ENCODE measurements around the gene DMAC2L. TPM values are rescaled to one million over a fixed set of nuclear protein-coding genes. Genes with fewer than 3 reads are reported as not detected.

The DMAC2L gene
- total RNA-seq, 2 experiments from 2014 or later, result 13.8 to 33.0 TPM

DNA sequence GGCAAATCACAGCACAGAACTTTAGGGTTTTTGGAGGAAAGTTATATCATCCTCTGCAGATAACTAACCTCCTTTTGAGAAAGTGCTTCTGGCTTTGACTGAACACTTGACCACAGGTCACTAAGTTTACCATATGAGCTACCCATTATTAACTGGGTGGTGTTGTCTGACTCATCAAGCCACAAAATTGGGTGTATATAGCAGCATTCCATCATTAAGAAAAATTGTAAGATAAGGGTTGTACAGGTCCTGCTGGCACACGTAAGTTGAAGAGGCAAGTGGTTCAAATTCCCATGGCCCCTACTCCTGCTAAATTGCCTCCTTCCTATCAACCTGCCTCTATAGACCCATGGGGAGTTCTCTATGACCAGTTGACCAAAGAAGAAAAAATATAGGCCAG lies 39.6 kb upstream of the DMAC2L start:
- Histone ChIP-seq H3K4me2 (ENCODE audit: low read length) (no peak overlapping the region), H3K4me3 (ENCODE audit: low read depth, low read length, poor library complexity, severe bottlenecking) (no peak overlapping the region), H3K9me2 (ENCODE audit: insufficient read depth, low read length) (no peaks in the 10 kb centered on the region), H3K79me2 (ENCODE audit: insufficient read depth, low read depth, low read length) (no peaks in the 10 kb centered on the region), H3K9me3 (ENCODE audit: low read length) (no peaks in the 10 kb centered on the region), H2AFZ (ENCODE audit: low read length) (no peak overlapping the region), H4K20me1 (ENCODE audit: insufficient read depth, low read length) (no peaks in the 10 kb centered on the region), H3K4me1 (ENCODE audit: insufficient read depth, low read length, poor library complexity, severe bottlenecking) (no peaks in the 10 kb centered on the region), H3K27ac (ENCODE audit: low read depth, low read length, poor library complexity, severe bottlenecking) (no peak overlapping the region), H3K36me3 (ENCODE audit: insufficient read depth, low read length) (0 out of 2 replicates have a peak, but pooled peaks cover 3% of the 10 kb centered on the region)
- no peak for DNase-seq (ENCODE audit: low spot score)
- TF ChIP-seq EZH2phosphoT487 (IDR thresholded peaks at IDR 0.05; ENCODE audit: borderline replicate concordance, low read depth, low read length), result no peak
- TF ChIP-seq, protein P1, sequence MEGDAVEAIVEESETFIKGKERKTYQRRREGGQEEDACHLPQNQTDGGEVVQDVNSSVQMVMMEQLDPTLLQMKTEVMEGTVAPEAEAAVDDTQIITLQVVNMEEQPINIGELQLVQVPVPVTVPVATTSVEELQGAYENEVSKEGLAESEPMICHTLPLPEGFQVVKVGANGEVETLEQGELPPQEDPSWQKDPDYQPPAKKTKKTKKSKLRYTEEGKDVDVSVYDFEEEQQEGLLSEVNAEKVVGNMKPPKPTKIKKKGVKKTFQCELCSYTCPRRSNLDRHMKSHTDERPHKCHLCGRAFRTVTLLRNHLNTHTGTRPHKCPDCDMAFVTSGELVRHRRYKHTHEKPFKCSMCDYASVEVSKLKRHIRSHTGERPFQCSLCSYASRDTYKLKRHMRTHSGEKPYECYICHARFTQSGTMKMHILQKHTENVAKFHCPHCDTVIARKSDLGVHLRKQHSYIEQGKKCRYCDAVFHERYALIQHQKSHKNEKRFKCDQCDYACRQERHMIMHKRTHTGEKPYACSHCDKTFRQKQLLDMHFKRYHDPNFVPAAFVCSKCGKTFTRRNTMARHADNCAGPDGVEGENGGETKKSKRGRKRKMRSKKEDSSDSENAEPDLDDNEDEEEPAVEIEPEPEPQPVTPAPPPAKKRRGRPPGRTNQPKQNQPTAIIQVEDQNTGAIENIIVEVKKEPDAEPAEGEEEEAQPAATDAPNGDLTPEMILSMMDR (conservative IDR thresholded peaks at IDR 0.05; ENCODE audit: low read length), result no peak
- POLR2A ChIA-PET, result interaction anchor here (0.6 kb wide), 1 partner anchor 1801 kb away, joined by 4 read pairs; no protein-coding TSS in a partner anchor
- CTCF ChIA-PET (ENCODE audit: unreplicated experiment), result no interaction called here
- no TSS peak for BruUV-seq (replicated peaks)
- intact Hi-C loops (cut with micrococcal nuclease; ENCODE audit: unreplicated experiment), result no loop called here

DNA sequence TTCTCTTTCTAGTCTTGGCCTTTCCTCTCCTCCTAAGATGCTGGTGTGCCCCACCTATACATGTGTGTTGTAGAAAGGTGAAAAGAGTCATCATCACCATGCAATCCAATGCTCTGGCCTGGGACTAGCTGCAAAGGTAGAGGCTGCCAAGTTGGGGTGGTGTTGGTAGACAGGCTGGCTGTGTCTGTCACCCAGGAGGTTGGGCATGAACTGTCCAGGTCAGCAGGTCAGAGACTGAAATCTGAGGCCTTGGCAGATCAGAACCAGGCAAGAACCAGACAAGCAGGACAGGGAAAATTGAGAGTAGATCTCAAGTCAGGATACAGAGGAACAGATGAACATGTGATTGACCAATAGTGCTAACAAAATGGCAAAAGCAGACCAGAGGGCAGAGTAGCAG lies 26.3 kb upstream of the DMAC2L start:
- Histone ChIP-seq H3K9me2 (ENCODE audit: insufficient read depth, low read length) (no peaks in the 10 kb centered on the region), H3K4me3 (ENCODE audit: low read depth, low read length, poor library complexity, severe bottlenecking) (no peak overlapping the region), H3K79me2 (ENCODE audit: insufficient read depth, low read depth, low read length) (no peaks in the 10 kb centered on the region), H3K4me2 (ENCODE audit: low read length) (no peak overlapping the region), H3K9me3 (ENCODE audit: low read length) (peaks cover 4% of the 10 kb centered on the region; the same call in 1 of the 2 replicates), H3K4me1 (ENCODE audit: insufficient read depth, low read length, poor library complexity, severe bottlenecking) (no peaks in the 10 kb centered on the region), H2AFZ (ENCODE audit: low read length) (no peak overlapping the region), H3K27ac (ENCODE audit: low read depth, low read length, poor library complexity, severe bottlenecking) (no peak overlapping the region), H4K20me1 (ENCODE audit: insufficient read depth, low read length) (no peaks in the 10 kb centered on the region), H3K36me3 (ENCODE audit: insufficient read depth, low read length) (peaks cover 5% of the 10 kb centered on the region)
- BruUV-seq (replicated peaks), result no TSS peak
- ChIA-PET POLR2A (no interaction called here), CTCF (ENCODE audit: unreplicated experiment) (no interaction called here)
- no peak for DNase-seq (ENCODE audit: low spot score)
- TF ChIP-seq, protein P1 (conservative IDR thresholded peaks at IDR 0.05; ENCODE audit: low read length), result no peak
- TF ChIP-seq EZH2phosphoT487 (IDR thresholded peaks at IDR 0.05; ENCODE audit: borderline replicate concordance, low read depth, low read length), result no peak
- intact Hi-C loops (cut with micrococcal nuclease; ENCODE audit: unreplicated experiment), result no loop called here

DNA sequence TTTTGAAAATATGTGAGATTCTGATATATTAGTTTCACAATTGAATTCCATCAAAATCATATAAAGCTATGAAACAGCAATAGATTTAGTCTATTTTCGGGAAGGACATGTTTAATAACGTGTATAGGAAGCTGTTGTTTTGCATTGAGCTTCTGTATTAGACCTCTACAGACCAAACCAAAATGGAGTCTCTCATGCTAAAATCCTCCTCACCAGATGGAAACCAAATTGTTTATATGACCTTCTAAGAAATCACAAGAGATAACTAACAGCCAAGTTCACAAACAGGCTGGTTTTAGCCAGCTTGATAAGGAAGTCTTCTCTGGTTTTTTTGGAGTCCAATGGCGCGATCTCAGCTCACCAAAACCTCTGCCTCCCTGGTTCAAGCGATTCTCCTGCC lies 24.0 kb upstream of the DMAC2L start:
- no peaks in the 10 kb centered on the region for H3K79me2 ChIP-seq (ENCODE audit: insufficient read depth, low read depth, low read length)
- H3K9me3 ChIP-seq (ENCODE audit: low read length), result peaks cover 12% of the 10 kb centered on the region
- no peak overlapping the region for H3K4me3 ChIP-seq (ENCODE audit: low read depth, low read length, poor library complexity, severe bottlenecking)
- H3K36me3 ChIP-seq (ENCODE audit: insufficient read depth, low read length), result peaks cover 25% of the 10 kb centered on the region
- no peak for DNase-seq (ENCODE audit: low spot score)
- BruUV-seq (replicated peaks), result no TSS peak
- intact Hi-C loops (cut with micrococcal nuclease; ENCODE audit: unreplicated experiment), result no loop called here
- H3K9me2 ChIP-seq (ENCODE audit: insufficient read depth, low read length), result no peaks in the 10 kb centered on the region
- ChIA-PET POLR2A (no interaction called here), CTCF (ENCODE audit: unreplicated experiment) (no interaction called here)
- no peak overlapping the region for H3K4me2 ChIP-seq (ENCODE audit: low read length)
- TF ChIP-seq EZH2phosphoT487 (IDR thresholded peaks at IDR 0.05; ENCODE audit: borderline replicate concordance, low read depth, low read length), result no peak
- TF ChIP-seq, protein P1 (conservative IDR thresholded peaks at IDR 0.05; ENCODE audit: low read length), result no peak
- no peaks in the 10 kb centered on the region for H4K20me1 ChIP-seq (ENCODE audit: insufficient read depth, low read length)
- no peak overlapping the region for H3K27ac ChIP-seq (ENCODE audit: low read depth, low read length, poor library complexity, severe bottlenecking)
- no peaks in the 10 kb centered on the region for H3K4me1 ChIP-seq (ENCODE audit: insufficient read depth, low read length, poor library complexity, severe bottlenecking)
- H2AFZ ChIP-seq (ENCODE audit: low read length), result no peak overlapping the region
